Right lobe of liver (tissue), 4 donors: ENCODE measurements around the gene CRK.
"Not testable (repeated sequence)": the region's sequence is repeated elsewhere in the genome, so short reads cannot be mapped to it uniquely, and the experiment has no call there.

ENCODE experiments used
- CTCF ChIP-seq, 4 donors: fragments of 200-600 bp in 3 of 4; fragments of 450-650 bp in 1 of 4; IDR thresholded peaks; one replicate each; pipeline versions ENCODE4 v1.5.1 to v1.8.0; 2016 to 2022; ENCODE audit warnings: antibody characterized with exemption in 4 of 4, mild to moderate bottlenecking in 2 of 4
- POLR2A ChIP-seq: fragments of 450-650 bp; IDR thresholded peaks from one replicate; pipeline ENCODE4 v1.6.1; 2017; ENCODE audit warnings: antibody characterized with exemption, mild to moderate bottlenecking
- donor health status: DM: no; HTN: no; CAD: no.
- donor health status: DM: no; HTN: no; CAD: no.
- donor health status: DM: no; HTN: yes; CAD: no.

GRCh38 chr17:1418476-1418875 is 37.6 kb downstream of the CRK start:
- not testable (repeated sequence) for TF ChIP-seq CTCF (IDR thresholded peaks at IDR 0.05); POLR2A
